ENCODE results near the gene LDLRAD4.

Gene LDLRAD4

DNA sequence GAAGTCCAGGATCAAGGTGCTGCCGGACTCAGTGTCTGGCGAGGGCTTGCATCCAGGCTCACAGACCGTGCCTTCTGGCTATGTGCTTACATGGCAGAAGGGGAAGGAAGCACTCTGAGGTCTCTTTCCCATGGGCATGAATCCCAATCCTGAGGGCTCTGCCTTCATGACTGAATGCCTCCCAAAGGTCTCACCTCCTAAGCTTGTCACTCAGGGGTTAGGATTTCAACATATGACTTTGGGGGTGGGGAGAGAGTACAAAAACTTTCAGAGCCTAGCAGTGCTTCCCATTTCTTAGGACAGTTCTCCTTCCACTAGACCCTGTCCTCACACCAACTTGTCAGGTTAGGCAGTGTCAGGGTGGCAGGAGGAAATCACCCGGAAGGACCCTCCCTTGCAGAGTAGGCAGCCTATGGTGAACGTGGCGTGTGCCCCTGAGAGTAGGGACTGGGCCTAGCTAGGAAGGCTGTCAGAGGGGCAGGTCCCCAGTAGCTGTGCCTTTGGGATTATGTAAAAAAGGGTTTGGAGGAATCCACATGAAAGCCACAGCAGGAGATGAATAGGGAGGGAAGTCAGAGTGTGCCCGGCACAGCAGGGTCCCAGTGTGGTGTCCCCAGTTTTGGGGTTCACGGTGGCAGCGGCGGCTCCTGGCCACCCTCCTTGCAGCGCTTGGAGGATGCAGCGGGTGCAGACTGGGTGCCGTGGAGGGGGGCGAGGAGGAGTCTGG lies 233.3 kb downstream of the LDLRAD4 start:
- no peak for DNase-seq (ENCODE audit: low read depth)
- H3K4me1 ChIP-seq (ENCODE audit: control insufficient read depth, insufficient read depth, low read length) = peaks cover 14% of the 10 kb centered on the region
- no peaks in the 10 kb centered on the region for H3K9me3 ChIP-seq (ENCODE audit: control insufficient read depth, low read length)
- H3K4me3 ChIP-seq (ENCODE audit: low read length) = no peak overlapping the region
- H3K27me3 ChIP-seq (replicated peaks; ENCODE audit: control insufficient read depth, insufficient read depth, low read length) = peaks cover 3% of the 10 kb centered on the region
- H3K9ac ChIP-seq (ENCODE audit: low read length) = no peak overlapping the region
- no peaks in the 10 kb centered on the region for H3K36me3 ChIP-seq (ENCODE audit: control insufficient read depth, insufficient read depth, low read length, severe bottlenecking)

- Histone ChIP-seq H3K4me3 (ENCODE audit: low read length) (no peak overlapping the region), H3K9me3 (ENCODE audit: control insufficient read depth, low read length) (no peaks in the 10 kb centered on the region), H3K36me3 (ENCODE audit: control insufficient read depth, insufficient read depth, low read length, severe bottlenecking) (no peaks in the 10 kb centered on the region), H3K9ac (ENCODE audit: low read length) (no peak overlapping the region), H3K27me3 (replicated peaks; ENCODE audit: control insufficient read depth, insufficient read depth, low read length) (peaks cover 3% of the 10 kb centered on the region), H3K4me1 (ENCODE audit: control insufficient read depth, insufficient read depth, low read length) (peaks cover 11% of the 10 kb centered on the region)
- peak; percentile 78 for DNase-seq (ENCODE audit: low read depth)
Observed at GRCh38 chr18:13452388-13452811, 233.8 kb downstream of the LDLRAD4 start.

DNA sequence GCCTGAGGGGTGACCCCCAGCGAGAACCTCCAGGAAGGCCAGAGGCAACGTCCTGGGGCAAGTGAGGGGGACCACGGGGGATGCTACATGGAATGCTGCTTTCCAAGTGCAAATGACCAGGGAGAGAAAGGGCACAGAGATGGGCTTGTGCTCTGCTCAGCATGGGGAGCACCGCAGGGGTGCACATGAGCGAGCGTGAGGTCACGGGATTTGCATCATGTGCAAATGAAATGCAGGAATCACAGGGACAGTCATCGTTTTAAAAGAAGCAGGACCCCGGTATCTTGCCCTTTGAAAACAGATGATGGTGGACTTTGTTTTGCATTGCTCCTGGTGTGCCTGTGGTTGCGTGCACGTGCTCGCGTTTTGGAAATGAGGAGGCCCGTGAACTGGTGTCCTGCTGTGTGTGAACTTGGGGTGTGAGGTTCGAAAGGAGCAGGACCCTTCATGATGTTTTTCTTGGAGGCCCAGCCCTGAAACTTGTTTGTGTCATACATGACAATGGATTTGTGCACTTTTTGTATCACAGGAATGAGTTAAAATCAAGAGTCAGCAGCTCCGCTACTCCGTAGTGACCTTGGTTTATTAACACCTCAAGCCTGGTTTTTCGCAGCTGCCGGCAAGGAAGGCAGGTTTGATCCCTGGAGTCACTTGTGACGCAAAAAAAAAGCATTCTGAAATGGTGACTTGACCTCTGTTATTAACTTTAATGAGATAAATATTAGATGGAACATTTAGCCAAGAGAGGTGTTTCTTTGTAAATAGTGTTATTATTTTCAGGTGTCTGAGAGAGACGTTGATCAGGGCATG lies 234.5 kb downstream of the LDLRAD4 start:
- no peaks in the 10 kb centered on the region for H3K36me3 ChIP-seq (ENCODE audit: control insufficient read depth, insufficient read depth, low read length, severe bottlenecking)
- peaks cover 3% of the 10 kb centered on the region for H3K27me3 ChIP-seq (replicated peaks; ENCODE audit: control insufficient read depth, insufficient read depth, low read length)

GRCh38 chr18:13453714-13454113 lies 235.2 kb downstream of the LDLRAD4 start:
- Histone ChIP-seq H3K4me1 (ENCODE audit: control insufficient read depth, insufficient read depth, low read length) (peaks cover 3% of the 10 kb centered on the region), H3K27me3 (replicated peaks; ENCODE audit: control insufficient read depth, insufficient read depth, low read length) (peaks cover 3% of the 10 kb centered on the region), H3K4me3 (ENCODE audit: low read length) (no peak overlapping the region), H3K9ac (ENCODE audit: low read length) (no peak overlapping the region), H3K9me3 (ENCODE audit: control insufficient read depth, low read length) (no peaks in the 10 kb centered on the region), H3K36me3 (ENCODE audit: control insufficient read depth, insufficient read depth, low read length, severe bottlenecking) (no peaks in the 10 kb centered on the region)
- no peak for DNase-seq (ENCODE audit: low read depth)

More for the DNA sequence above, 234.5 kb downstream of the LDLRAD4 start:
- H3K4me1 ChIP-seq (ENCODE audit: control insufficient read depth, insufficient read depth, low read length) = peaks cover 4% of the 10 kb centered on the region
- H3K9me3 ChIP-seq (ENCODE audit: control insufficient read depth, low read length) = no peaks in the 10 kb centered on the region
- DNase-seq (ENCODE audit: low read depth) = no peak
- H3K9ac ChIP-seq (ENCODE audit: low read length) = no peak overlapping the region
- H3K4me3 ChIP-seq (ENCODE audit: low read length) = no peak overlapping the region

- Histone ChIP-seq H3K4me3 (ENCODE audit: low read length) (no peak overlapping the region), H3K36me3 (ENCODE audit: control insufficient read depth, insufficient read depth, low read length, severe bottlenecking) (no peaks in the 10 kb centered on the region), H3K4me1 (ENCODE audit: control insufficient read depth, insufficient read depth, low read length) (peaks cover 3% of the 10 kb centered on the region), H3K27me3 (replicated peaks; ENCODE audit: control insufficient read depth, insufficient read depth, low read length) (no peaks in the 10 kb centered on the region), H3K9me3 (ENCODE audit: control insufficient read depth, low read length) (no peaks in the 10 kb centered on the region), H3K9ac (ENCODE audit: low read length) (no peak overlapping the region)
- DNase-seq (ENCODE audit: low read depth) = no peak
Observed at GRCh38 chr18:13454363-13455150, 236.0 kb downstream of the LDLRAD4 start.

GRCh38 chr18:13455471-13455870 lies 236.9 kb downstream of the LDLRAD4 start:
- no peak overlapping the region for H3K9ac ChIP-seq (ENCODE audit: low read length)
- peaks cover 3% of the 10 kb centered on the region for H3K4me1 ChIP-seq (ENCODE audit: control insufficient read depth, insufficient read depth, low read length)
- no peak for DNase-seq (ENCODE audit: low read depth)
- H3K27me3 ChIP-seq (replicated peaks; ENCODE audit: control insufficient read depth, insufficient read depth, low read length) = no peaks in the 10 kb centered on the region
- H3K4me3 ChIP-seq (ENCODE audit: low read length) = no peak overlapping the region
- no peaks in the 10 kb centered on the region for H3K36me3 ChIP-seq (ENCODE audit: control insufficient read depth, insufficient read depth, low read length, severe bottlenecking)
- H3K9me3 ChIP-seq (ENCODE audit: control insufficient read depth, low read length) = no peaks in the 10 kb centered on the region

- Histone ChIP-seq H3K9ac (ENCODE audit: low read length) (no peak overlapping the region), H3K4me1 (ENCODE audit: control insufficient read depth, insufficient read depth, low read length) (peaks cover 3% of the 10 kb centered on the region), H3K4me3 (ENCODE audit: low read length) (no peak overlapping the region), H3K36me3 (ENCODE audit: control insufficient read depth, insufficient read depth, low read length, severe bottlenecking) (no peaks in the 10 kb centered on the region), H3K9me3 (ENCODE audit: control insufficient read depth, low read length) (no peaks in the 10 kb centered on the region), H3K27me3 (replicated peaks; ENCODE audit: control insufficient read depth, insufficient read depth, low read length) (no peaks in the 10 kb centered on the region)
- DNase-seq (ENCODE audit: low read depth) = no peak
Observed at GRCh38 chr18:13455960-13456481, 237.5 kb downstream of the LDLRAD4 start.

GRCh38 chr18:13456736-13457271 lies 238.2 kb downstream of the LDLRAD4 start:
- Histone ChIP-seq H3K4me3 (ENCODE audit: low read length) (no peak overlapping the region), H3K9me3 (ENCODE audit: control insufficient read depth, low read length) (no peaks in the 10 kb centered on the region), H3K9ac (ENCODE audit: low read length) (no peak overlapping the region), H3K36me3 (ENCODE audit: control insufficient read depth, insufficient read depth, low read length, severe bottlenecking) (no peaks in the 10 kb centered on the region), H3K27me3 (replicated peaks; ENCODE audit: control insufficient read depth, insufficient read depth, low read length) (no peaks in the 10 kb centered on the region), H3K4me1 (ENCODE audit: control insufficient read depth, insufficient read depth, low read length) (peaks cover 3% of the 10 kb centered on the region)
- DNase-seq (ENCODE audit: low read depth) = no peak

- Histone ChIP-seq H3K4me1 (ENCODE audit: control insufficient read depth, insufficient read depth, low read length) (peaks cover under 1% of the 10 kb centered on the region), H3K9ac (ENCODE audit: low read length) (no peak overlapping the region), H3K9me3 (ENCODE audit: control insufficient read depth, low read length) (no peaks in the 10 kb centered on the region)
Observed at GRCh38 chr18:13457327-13457726, 238.8 kb downstream of the LDLRAD4 start.

GRCh38 chr18:13460946-13461345 lies 242.4 kb downstream of the LDLRAD4 start:
- peaks cover 3% of the 10 kb centered on the region for H3K27me3 ChIP-seq (replicated peaks; ENCODE audit: control insufficient read depth, insufficient read depth, low read length)
- no peak overlapping the region for H3K4me3 ChIP-seq (ENCODE audit: low read length)
- H3K9me3 ChIP-seq (ENCODE audit: control insufficient read depth, low read length) = no peaks in the 10 kb centered on the region
- no peak overlapping the region for H3K9ac ChIP-seq (ENCODE audit: low read length)
- no peak for DNase-seq (ENCODE audit: low read depth)
- H3K4me1 ChIP-seq (ENCODE audit: control insufficient read depth, insufficient read depth, low read length) = no peaks in the 10 kb centered on the region
- no peaks in the 10 kb centered on the region for H3K36me3 ChIP-seq (ENCODE audit: control insufficient read depth, insufficient read depth, low read length, severe bottlenecking)

More at GRCh38 chr18:13457327-13457726, 238.8 kb downstream of the LDLRAD4 start:
- no peak for DNase-seq (ENCODE audit: low read depth)
- Histone ChIP-seq H3K4me3 (ENCODE audit: low read length) (no peak overlapping the region), H3K27me3 (replicated peaks; ENCODE audit: control insufficient read depth, insufficient read depth, low read length) (no peaks in the 10 kb centered on the region), H3K36me3 (ENCODE audit: control insufficient read depth, insufficient read depth, low read length, severe bottlenecking) (no peaks in the 10 kb centered on the region)

Data from adipocyte (in vitro differentiated cells).